ENCODE results near the gene SPRR1B. TPM values are rescaled to one million over a fixed set of nuclear protein-coding genes. Genes with fewer than 3 reads are reported as not detected.

The SPRR1B gene, protein sequence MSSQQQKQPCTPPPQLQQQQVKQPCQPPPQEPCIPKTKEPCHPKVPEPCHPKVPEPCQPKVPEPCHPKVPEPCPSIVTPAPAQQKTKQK
- total RNA-seq (2016; rRNA removed; fragmentation: Illumina TruSeq; extraction: Trizol) = not detected in 2 replicates
- total RNA-seq (2016; cell fraction: cytosol; rRNA removed; fragmentation: Illumina TruSeq; extraction: Trizol; ENCODE audit: low read depth) = not detected in 2 replicates
- not detected in 2 replicates for total RNA-seq (2016; cell fraction: insoluble cytoplasmic fraction; rRNA removed; fragmentation: Illumina TruSeq; extraction: Trizol)
- total RNA-seq (2016; cell fraction: membrane; rRNA removed; fragmentation: Illumina TruSeq; extraction: Trizol) = not detected in 2 replicates
- total RNA-seq (2016; cell fraction: nucleus; rRNA removed; fragmentation: Illumina TruSeq; extraction: Trizol) = not detected in 2 replicates
- polyA plus RNA-seq (2011; rRNA removed) = not detected in 2 replicates
- polyA plus RNA-seq (2011; cell fraction: cytosol; rRNA removed) = not detected in 2 replicates
- not detected in 2 replicates for polyA plus RNA-seq (2011; cell fraction: nucleus; rRNA removed)
- polyA plus RNA-seq (2012) = not detected in 2 replicates
- not detected in 2 replicates for polyA plus RNA-seq (2016; cell fraction: cytosol; fragmentation: Illumina TruSeq; extraction: Trizol; ENCODE audit: low read depth)
- polyA plus RNA-seq (2016; cell fraction: insoluble cytoplasmic fraction; fragmentation: Illumina TruSeq; extraction: Trizol; ENCODE audit: low read depth) = not detected in 2 replicates
- not detected in 2 replicates for polyA plus RNA-seq (2016; cell fraction: membrane; fragmentation: Illumina TruSeq; extraction: Trizol; ENCODE audit: low read depth)
- polyA plus RNA-seq (2016; cell fraction: nucleus; fragmentation: Illumina TruSeq; extraction: Trizol; ENCODE audit: insufficient read depth, low read depth) = not detected in 2 replicates
- polyA minus RNA-seq (2011; rRNA and poly(A)+ RNA removed; ENCODE audit: low replicate concordance) = not detected in 2 replicates
- polyA minus RNA-seq (2011; cell fraction: cytosol; rRNA and poly(A)+ RNA removed) = not detected in 2 replicates
- polyA minus RNA-seq (2011; cell fraction: nucleus; rRNA and poly(A)+ RNA removed) = not detected in 2 replicates
- not detected for Bru-seq, nascent RNA
- not detected for BruChase-seq, experiment 1, labeled RNA remaining after a 6-hour chase
- BruChase-seq, experiment 2, labeled RNA remaining after a 2-hour chase = not detected
- long read RNA-seq, experiment 1 = 0 reads
- long read RNA-seq, experiment 2 = 0 reads

DNA sequence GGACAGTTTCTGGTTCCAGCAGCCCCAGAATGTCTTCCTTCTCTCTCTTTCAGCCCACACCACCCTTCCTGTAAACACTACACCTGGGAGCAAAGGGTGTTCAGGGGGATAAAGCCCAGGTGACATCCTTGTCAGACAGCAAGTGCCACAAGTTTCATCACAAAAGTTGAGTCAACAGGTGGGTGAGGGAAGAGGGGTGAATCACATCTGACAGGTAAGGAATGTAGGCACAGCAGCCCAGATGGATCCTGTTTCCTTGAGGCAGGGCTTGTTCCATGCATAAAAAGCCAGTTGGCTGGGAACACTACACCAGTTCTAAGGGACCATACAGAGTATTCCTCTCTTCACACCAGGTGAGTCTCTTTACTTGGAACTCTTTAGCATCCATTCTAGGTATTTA lies at the start of gene SPRR1B:
Gene SPRR1B, plus strand, starts transcription at position 309 of the 400 bp plus-strand sequence. CDS start 1,143 bp downstream, outside the sequence.
- BruUV-seq (replicated peaks) = no TSS peak
- H3K4me1 ChIP-seq (ENCODE audit: insufficient read depth, low read length) = no peaks in the 10 kb centered on the region
- no peak within 1 kb of the TSS for H3K4me2 ChIP-seq (ENCODE audit: low read depth, low read length)
- in situ Hi-C loops (cut with HindIII; ENCODE audit: extremely low pct_ligation_motif_present, low pct_unique_long_range_greater_than_20kb) = no loop called here
- H3K36me3 ChIP-seq (replicated peaks in 1 of 2; ENCODE audit: control insufficient read depth in 1 of 2, insufficient read depth in 2 of 2, low read length in 2 of 2) = no peaks in the 10 kb centered on the region
- ATAC-seq (no peak), DNase-seq (ENCODE audit: low spot score) (no peak), FAIRE-seq (no peak)
- intact Hi-C loops (cut with micrococcal nuclease; ENCODE audit: unreplicated experiment) = no loop called here
- no peaks in the 10 kb centered on the region for H3K9me3 ChIP-seq (ENCODE audit: low read length)
- no peak within 1 kb of the TSS for H3K27ac ChIP-seq (ENCODE audit: extremely low read length, insufficient read depth, low read length)
- no peak within 1 kb of the TSS for H3K4me3 ChIP-seq (replicated peaks in 1 of 3; ENCODE audit: insufficient read depth in 1 of 3, low read depth in 2 of 3, low read length in 3 of 3)
- no peak within 1 kb of the TSS for H3K9ac ChIP-seq (ENCODE audit: insufficient read depth, low read depth, low read length)
- POLR2A ChIA-PET = no interaction called here
- no peak within 1 kb of the TSS for H2AFZ ChIP-seq (ENCODE audit: low read length)
- no peaks in the 10 kb centered on the region for H4K20me1 ChIP-seq (ENCODE audit: insufficient read depth, low read length)
- TF ChIP-seq TGIF2 (CRISPR knock-in tag; IDR thresholded peaks at IDR 0.05) = no peak
- TF ChIP-seq, protein P1, sequence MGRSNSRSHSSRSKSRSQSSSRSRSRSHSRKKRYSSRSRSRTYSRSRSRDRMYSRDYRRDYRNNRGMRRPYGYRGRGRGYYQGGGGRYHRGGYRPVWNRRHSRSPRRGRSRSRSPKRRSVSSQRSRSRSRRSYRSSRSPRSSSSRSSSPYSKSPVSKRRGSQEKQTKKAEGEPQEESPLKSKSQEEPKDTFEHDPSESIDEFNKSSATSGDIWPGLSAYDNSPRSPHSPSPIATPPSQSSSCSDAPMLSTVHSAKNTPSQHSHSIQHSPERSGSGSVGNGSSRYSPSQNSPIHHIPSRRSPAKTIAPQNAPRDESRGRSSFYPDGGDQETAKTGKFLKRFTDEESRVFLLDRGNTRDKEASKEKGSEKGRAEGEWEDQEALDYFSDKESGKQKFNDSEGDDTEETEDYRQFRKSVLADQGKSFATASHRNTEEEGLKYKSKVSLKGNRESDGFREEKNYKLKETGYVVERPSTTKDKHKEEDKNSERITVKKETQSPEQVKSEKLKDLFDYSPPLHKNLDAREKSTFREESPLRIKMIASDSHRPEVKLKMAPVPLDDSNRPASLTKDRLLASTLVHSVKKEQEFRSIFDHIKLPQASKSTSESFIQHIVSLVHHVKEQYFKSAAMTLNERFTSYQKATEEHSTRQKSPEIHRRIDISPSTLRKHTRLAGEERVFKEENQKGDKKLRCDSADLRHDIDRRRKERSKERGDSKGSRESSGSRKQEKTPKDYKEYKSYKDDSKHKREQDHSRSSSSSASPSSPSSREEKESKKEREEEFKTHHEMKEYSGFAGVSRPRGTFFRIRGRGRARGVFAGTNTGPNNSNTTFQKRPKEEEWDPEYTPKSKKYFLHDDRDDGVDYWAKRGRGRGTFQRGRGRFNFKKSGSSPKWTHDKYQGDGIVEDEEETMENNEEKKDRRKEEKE (IDR thresholded peaks at IDR 0.05) = no peak
- TF ChIP-seq ZNF3 (CRISPR knock-in tag; IDR thresholded peaks at IDR 0.05) = no peak
- TF ChIP-seq MIER2 (CRISPR knock-in tag; IDR thresholded peaks at IDR 0.05) = no peak
- no peak for TF ChIP-seq ZFYVE20 (CRISPR knock-in tag; IDR thresholded peaks at IDR 0.05; ENCODE audit: borderline replicate concordance, low read depth)
- TF ChIP-seq ZNF329 (CRISPR knock-in tag; IDR thresholded peaks at IDR 0.05; ENCODE audit: low read depth) = no peak
- TF ChIP-seq MXI1 (IDR thresholded peaks at IDR 0.05; ENCODE audit: borderline replicate concordance, low read depth, low read length) = no peak
- no peak for TF ChIP-seq CBX5 (CRISPR knock-in tag; IDR thresholded peaks at IDR 0.05; ENCODE audit: borderline replicate concordance)
- TF ChIP-seq, protein P2, sequence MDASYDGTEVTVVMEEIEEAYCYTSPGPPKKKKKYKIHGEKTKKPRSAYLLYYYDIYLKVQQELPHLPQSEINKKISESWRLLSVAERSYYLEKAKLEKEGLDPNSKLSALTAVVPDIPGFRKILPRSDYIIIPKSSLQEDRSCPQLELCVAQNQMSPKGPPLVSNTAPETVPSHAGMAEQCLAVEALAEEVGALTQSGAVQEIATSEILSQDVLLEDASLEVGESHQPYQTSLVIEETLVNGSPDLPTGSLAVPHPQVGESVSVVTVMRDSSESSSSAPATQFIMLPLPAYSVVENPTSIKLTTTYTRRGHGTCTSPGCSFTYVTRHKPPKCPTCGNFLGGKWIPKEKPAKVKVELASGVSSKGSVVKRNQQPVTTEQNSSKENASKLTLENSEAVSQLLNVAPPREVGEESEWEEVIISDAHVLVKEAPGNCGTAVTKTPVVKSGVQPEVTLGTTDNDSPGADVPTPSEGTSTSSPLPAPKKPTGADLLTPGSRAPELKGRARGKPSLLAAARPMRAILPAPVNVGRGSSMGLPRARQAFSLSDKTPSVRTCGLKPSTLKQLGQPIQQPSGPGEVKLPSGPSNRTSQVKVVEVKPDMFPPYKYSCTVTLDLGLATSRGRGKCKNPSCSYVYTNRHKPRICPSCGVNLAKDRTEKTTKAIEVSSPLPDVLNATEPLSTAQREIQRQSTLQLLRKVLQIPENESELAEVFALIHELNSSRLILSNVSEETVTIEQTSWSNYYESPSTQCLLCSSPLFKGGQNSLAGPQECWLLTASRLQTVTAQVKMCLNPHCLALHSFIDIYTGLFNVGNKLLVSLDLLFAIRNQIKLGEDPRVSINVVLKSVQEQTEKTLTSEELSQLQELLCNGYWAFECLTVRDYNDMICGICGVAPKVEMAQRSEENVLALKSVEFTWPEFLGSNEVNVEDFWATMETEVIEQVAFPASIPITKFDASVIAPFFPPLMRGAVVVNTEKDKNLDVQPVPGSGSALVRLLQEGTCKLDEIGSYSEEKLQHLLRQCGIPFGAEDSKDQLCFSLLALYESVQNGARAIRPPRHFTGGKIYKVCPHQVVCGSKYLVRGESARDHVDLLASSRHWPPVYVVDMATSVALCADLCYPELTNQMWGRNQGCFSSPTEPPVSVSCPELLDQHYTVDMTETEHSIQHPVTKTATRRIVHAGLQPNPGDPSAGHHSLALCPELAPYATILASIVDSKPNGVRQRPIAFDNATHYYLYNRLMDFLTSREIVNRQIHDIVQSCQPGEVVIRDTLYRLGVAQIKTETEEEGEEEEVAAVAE (CRISPR knock-in tag; IDR thresholded peaks at IDR 0.05; ENCODE audit: borderline replicate concordance) = no peak
- no peak for TF ChIP-seq GATA4 (IDR thresholded peaks at IDR 0.05; ENCODE audit: borderline replicate concordance, low read depth)
- no peak for TF ChIP-seq ZNF264 (CRISPR knock-in tag; IDR thresholded peaks at IDR 0.05)
- TF ChIP-seq, protein P3, sequence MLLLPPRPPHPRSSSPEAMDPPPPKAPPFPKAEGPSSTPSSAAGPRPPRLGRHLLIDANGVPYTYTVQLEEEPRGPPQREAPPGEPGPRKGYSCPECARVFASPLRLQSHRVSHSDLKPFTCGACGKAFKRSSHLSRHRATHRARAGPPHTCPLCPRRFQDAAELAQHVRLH (CRISPR knock-in tag; IDR thresholded peaks at IDR 0.05; ENCODE audit: borderline replicate concordance, low read depth) = no peak
- no peak for TF ChIP-seq NFIC (IDR thresholded peaks at IDR 0.05; ENCODE audit: low read length)
- CTCF ChIA-PET (ENCODE audit: low intra/inter-chr PET ratio, low total read pairs) = no interaction called here
- H3K27me3 ChIP-seq (ENCODE audit: control insufficient read depth in 1 of 2, insufficient read depth in 2 of 2, low read length in 2 of 2) = no peaks in the 10 kb centered on the region
- H3K79me2 ChIP-seq (ENCODE audit: insufficient read depth, low read length) = no peaks in the 10 kb centered on the region
